Psoas muscle (tissue), 8 donors: Measurements from ENCODE around the gene ABLIM2. TPM values are rescaled to one million over a fixed set of nuclear protein-coding genes. Genes with fewer than 3 reads are reported as not detected.
A peak's percentile ranks its signal among the peaks of the same experiment; 100 is the strongest.

Experiments
- ATAC-seq, 4 donors: fragments of 200-7000 bp; cut with Tn5 transposase; one replicate each; pipeline ENCODE4 v1.9.1; 2020; ENCODE audit warnings: moderate library complexity in 3 of 4, mild to moderate bottlenecking in 2 of 4
- DNase-seq, 2 donors: peaks; one replicate each; pipeline ENCODE4 v3.0.0-alpha.2; 2020
- H3K27ac ChIP-seq: fragments of 200-600 bp; one replicate; pipeline ENCODE4 v1.8.0; 2022
- H3K27me3 ChIP-seq, 3 donors: fragments of 200-600 bp in 1 of 3; one replicate each; pipeline versions ENCODE4 v1.6.1 to v1.8.0; 2013 to 2022; ENCODE audit warnings: low read length in 2 of 3, mild to moderate bottlenecking in 2 of 3, moderate library complexity in 1 of 3; ENCODE audit not compliant: insufficient read depth in 3 of 3
- H3K36me3 ChIP-seq, 2 donors: fragments of 200-600 bp in 1 of 2; one replicate each; pipeline versions ENCODE4 v1.6.1 to v1.8.0; 2013 to 2022; ENCODE audit warnings: low read depth in 1 of 2, mild to moderate bottlenecking in 1 of 2, moderate library complexity in 1 of 2; ENCODE audit not compliant: insufficient read depth in 1 of 2
- H3K4me1 ChIP-seq: fragments of 200-600 bp; one replicate; pipeline ENCODE4 v1.8.0; 2022
- H3K4me3 ChIP-seq: fragments of 200-600 bp; one replicate; pipeline ENCODE4 v1.8.0; 2022; ENCODE audit warnings: mild to moderate bottlenecking
- H3K9me3 ChIP-seq: fragments of 200-600 bp; one replicate; pipeline ENCODE4 v1.8.0; 2022
- WGBS, 3 donors: extraction: QIAGEN DNeasy Blood & Tissue Kit; methylation state at CpG; one replicate each; pipeline versions ENCODE4 v1.1.6 to v1.1.7; 2013; 5-methylcytosine and 5-hydroxymethylcytosine counted together
- intact Hi-C, 2 donors: fragments of 100-400 bp; cut with DNase I; formaldehyde crosslinking; loops; one replicate each; pipeline versions ENCODE4 v1.11.0 to v1.14.2; 2022
- polyA plus RNA-seq, 3 donors: library from polyadenylated mRNA; stranded (reverse); fragments of 200-250 nt; gene quantifications; one replicate each; pipeline ENCODE4 v1.2.3, GENCODE V29; 2013
- total RNA-seq, 4 donors: library from RNA; stranded (reverse); fragmentation: NEBNext Ultra II Directional in 2 of 4; extraction: Animal tissue kit (Norgen Biotek cat#: 25700) in 2 of 4; gene quantifications; one replicate each; pipeline versions ENCODE4 v1.2.1 to v1.2.4, GENCODE V29; 2021 to 2023
- TF ChIP-seq, protein P1 (sequence below): fragments of 200-600 bp; IDR thresholded peaks from one replicate; pipeline ENCODE4 v1.8.0; 2022; ENCODE audit warnings: antibody characterized with exemption
- donor health status: healthy with polysubstance abuse.
- donor health status: DM: no; HTN: no; CAD: no; lungs with moderate emphysema.
- donor health status: Bipolar disorder and iron deficiency.
- donor health status: healthy.
- donor health status: DM: yes; HTN: yes; CAD: no.
- donor health status: DM: no; HTN: no; CAD: no.
- donor health status: DM: no; HTN: no; CAD: no.
- donor health status: DM: yes; HTN: yes; CAD: no.

The ABLIM2 gene
- total and polyA plus RNA-seq, 7 donors, result 82.2 to 956 (median 292) TPM

DNA sequence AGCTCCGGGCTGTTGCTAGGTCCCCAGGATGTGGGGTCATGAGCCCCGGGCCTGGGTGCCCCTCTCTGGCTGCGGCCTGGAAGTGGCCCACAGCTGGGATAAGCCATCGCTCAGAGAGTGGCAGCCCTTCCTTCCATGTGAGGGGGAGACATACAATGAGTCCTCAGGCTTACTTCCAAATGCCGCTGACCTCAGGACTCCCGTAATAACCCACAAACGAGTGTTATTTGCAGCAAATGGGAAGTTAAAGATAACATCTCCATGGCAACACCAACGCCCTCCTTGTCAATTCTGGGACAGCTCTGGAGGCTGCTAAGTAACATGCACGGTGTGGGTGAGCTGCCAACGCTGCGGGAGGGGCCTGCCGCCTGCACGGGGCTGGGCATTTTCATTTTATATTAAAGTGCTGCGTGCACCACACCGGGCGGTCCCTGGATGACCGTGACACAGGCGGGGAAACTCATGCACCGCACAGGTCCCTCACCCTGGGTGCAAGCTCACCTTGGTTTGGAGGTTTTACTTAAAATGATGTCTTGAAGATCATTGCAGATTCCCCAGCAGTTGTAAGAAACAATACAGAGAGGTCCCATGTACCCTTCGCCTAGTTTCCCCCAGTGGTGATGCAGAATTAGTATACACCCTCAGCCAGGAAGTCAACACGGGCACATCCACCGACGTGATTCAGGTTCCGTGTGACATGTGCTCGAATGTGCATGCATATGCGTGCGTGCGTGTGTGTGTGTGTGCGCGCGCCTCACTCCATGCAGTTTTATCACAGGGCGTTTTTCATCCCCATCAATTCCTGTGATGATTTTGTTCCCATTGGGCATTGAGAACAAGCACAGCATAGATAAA, 79.4 kb downstream of the ABLIM2 start:
- peak in 2 of 4 donors; percentile 4 to 5 for ATAC-seq
- DNase-seq, result peak; percentile 16 to 58
- Histone ChIP-seq H3K27ac (no peak overlapping the region), H3K27me3 (no peaks in the 10 kb centered on the region), H3K9me3 (no peaks in the 10 kb centered on the region), H3K36me3 (peaks cover 0 to 92% of the 10 kb centered on the region in 2 donors), H3K4me1 (no peaks in the 10 kb centered on the region), H3K4me3 (no peak overlapping the region)
- WGBS, 3 donors, result 67 to 69% (median 68%) methylated on average over 32 of the region's 32 CpGs
- TF ChIP-seq, protein P1, sequence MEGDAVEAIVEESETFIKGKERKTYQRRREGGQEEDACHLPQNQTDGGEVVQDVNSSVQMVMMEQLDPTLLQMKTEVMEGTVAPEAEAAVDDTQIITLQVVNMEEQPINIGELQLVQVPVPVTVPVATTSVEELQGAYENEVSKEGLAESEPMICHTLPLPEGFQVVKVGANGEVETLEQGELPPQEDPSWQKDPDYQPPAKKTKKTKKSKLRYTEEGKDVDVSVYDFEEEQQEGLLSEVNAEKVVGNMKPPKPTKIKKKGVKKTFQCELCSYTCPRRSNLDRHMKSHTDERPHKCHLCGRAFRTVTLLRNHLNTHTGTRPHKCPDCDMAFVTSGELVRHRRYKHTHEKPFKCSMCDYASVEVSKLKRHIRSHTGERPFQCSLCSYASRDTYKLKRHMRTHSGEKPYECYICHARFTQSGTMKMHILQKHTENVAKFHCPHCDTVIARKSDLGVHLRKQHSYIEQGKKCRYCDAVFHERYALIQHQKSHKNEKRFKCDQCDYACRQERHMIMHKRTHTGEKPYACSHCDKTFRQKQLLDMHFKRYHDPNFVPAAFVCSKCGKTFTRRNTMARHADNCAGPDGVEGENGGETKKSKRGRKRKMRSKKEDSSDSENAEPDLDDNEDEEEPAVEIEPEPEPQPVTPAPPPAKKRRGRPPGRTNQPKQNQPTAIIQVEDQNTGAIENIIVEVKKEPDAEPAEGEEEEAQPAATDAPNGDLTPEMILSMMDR, result no peak
- intact Hi-C loops, result no loop called here

DNA sequence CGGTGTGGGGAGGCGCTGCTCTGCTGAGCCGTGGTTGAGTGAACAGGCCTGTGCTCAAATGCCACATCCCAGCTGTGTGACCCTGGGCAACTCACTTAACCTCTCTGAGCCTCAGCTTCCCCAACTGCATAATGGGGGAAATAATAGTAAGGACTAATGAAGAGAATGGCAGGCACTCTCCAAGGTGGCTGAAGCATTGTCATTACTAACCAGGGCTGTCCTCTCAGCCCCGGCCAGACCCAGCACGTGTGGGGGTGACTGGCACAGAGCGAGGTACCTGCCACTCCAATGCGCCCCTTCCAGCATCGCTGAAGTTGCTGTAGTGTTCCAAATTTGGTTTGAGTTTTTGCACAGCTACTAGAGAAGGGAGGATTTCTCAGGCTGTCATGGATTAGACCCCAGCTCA, 80.0 kb downstream of the ABLIM2 start:
- WGBS, 3 donors, result 86 to 87% (median 86%) methylated on average over 8 of the region's 8 CpGs
- H3K9me3 ChIP-seq, result no peaks in the 10 kb centered on the region
- ATAC-seq, result peak in 3 of 4 donors; percentile 9 to 17 (median 16)
- intact Hi-C loops, result no loop called here
- no peak overlapping the region for H3K4me3 ChIP-seq
- no peaks in the 10 kb centered on the region for H3K27me3 ChIP-seq
- no peaks in the 10 kb centered on the region for H3K4me1 ChIP-seq
- H3K27ac ChIP-seq, result no peak overlapping the region
- TF ChIP-seq, protein P1, result no peak
- peak; percentile 10 to 44 for DNase-seq
- peaks cover 0 to 93% of the 10 kb centered on the region in 2 donors for H3K36me3 ChIP-seq

DNA sequence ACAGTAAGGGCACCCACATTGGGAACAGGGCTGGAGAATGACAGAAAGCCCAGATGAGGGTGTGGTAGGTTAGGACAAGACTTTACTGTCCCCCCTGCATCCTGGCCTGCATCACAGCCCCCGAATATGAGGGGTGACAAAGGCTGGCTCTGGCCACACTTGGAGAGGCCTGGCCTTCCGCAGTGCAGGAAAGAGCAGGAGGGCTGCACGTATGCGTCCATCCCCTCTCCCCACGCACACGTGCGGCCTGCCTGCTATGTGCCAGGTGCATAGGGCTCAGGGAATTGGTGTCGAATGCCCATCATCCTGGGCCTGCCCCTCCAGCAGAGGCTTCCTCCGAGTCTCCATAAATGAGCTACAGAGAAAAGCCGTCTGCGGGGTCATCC, 80.5 kb downstream of the ABLIM2 start:
- no peaks in the 10 kb centered on the region for H3K9me3 ChIP-seq
- H3K27ac ChIP-seq, result no peak overlapping the region
- peaks cover 0 to 94% of the 10 kb centered on the region in 2 donors for H3K36me3 ChIP-seq
- ATAC-seq (peak in 3 of 4 donors; percentile 3 to 6 (median 5)), DNase-seq (peak; percentile 9 to 46)
- no peaks in the 10 kb centered on the region for H3K4me1 ChIP-seq
- WGBS, 3 donors, result 79 to 86% (median 82%) methylated on average over 11 of the region's 11 CpGs
- no peaks in the 10 kb centered on the region for H3K27me3 ChIP-seq
- H3K4me3 ChIP-seq, result no peak overlapping the region
- intact Hi-C loops, result no loop called here
- TF ChIP-seq, protein P1, result no peak

DNA sequence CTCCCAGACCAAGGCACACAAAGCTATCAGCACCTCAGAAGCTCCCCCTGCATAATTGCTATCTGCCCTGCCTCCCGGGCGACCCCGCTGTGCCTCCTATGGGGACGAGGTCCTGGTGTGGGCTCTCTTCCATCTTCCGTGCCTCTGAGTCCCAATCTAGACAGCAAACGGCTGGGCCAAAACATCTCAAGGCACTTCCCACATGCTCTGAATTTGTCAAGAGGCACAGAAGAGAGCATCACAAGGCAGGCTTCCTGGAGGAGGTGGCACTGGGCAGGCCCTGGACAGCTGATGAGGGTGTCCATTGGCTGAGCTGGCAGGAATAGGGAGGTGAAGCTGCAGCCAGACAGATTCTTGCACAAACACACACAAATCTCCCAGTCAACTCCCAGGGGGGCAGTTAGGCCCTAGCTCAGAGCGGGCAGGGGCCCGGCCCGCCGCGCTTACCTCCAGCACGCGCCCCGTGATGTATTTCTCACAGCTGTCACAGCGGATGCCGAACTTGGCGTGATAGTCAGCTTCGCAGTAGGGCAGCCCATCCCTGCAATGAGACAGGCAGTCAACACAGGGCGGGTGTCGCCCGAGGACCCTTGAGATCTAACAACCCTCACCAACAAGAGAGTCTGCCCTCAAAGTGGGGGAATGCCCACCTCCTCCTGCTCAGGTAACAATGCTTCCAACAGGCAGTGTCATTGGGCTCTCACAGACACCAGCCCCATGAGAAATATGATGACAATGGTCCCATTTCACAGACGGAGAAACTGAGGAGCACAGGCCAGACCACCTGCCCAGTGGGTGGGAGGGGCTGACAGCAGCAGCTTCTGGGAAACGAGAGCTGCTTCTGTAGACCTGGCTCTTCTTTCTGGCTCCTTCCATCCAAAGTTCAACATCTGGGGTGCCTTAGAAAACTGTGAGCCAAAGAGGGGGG, 81.2 kb downstream of the ABLIM2 start:
- peak in 3 of 4 donors; percentile 9 to 25 (median 18) for ATAC-seq
- no peak overlapping the region for H3K27ac ChIP-seq
- intact Hi-C loops, result no loop called here
- peak; percentile 13 to 65 for DNase-seq
- no peaks in the 10 kb centered on the region for H3K9me3 ChIP-seq
- 83 to 90% (median 85%) methylated on average over 23 of the region's 23 CpGs for WGBS, 3 donors
- no peaks in the 10 kb centered on the region for H3K27me3 ChIP-seq
- TF ChIP-seq, protein P1, result no peak
- peaks cover 3% of the 10 kb centered on the region for H3K4me1 ChIP-seq
- H3K36me3 ChIP-seq, result peaks cover 0 to 95% of the 10 kb centered on the region in 2 donors
- no peak overlapping the region for H3K4me3 ChIP-seq
